Femur (tissue), 1 donor: ENCODE measurements around the gene FALEC.

Source experiments
- DNase-seq: peaks from one replicate; pipeline ENCODE4 v3.0.0-alpha.2; 2017

The FALEC gene

DNA sequence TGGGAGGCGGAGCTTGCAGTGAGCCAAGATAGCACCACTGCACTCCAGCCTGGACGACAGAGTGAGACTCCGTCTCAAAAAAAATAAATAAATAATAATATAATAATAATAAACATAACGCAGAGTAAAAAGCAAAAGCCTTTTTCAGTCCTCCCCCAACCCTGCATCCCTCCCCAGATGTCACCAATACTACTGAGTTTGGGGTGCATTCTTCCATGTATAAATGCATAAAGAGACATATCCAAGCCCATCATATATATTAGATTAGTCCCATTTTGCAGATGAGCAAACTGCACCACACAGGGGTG is 32.7 kb downstream of the FALEC start:
- DNase-seq: no peak

- DNase-seq: peak; percentile 82
Observed at GRCh38 chr1:150548632-150549495, 33.3 kb downstream of the FALEC start, which contains the start of gene ADAMTSL4. ADAMTSL4 (plus strand) TSS chr1:150549408; CDS start chr1:150552289, 2,881 bp downstream.

DNA sequence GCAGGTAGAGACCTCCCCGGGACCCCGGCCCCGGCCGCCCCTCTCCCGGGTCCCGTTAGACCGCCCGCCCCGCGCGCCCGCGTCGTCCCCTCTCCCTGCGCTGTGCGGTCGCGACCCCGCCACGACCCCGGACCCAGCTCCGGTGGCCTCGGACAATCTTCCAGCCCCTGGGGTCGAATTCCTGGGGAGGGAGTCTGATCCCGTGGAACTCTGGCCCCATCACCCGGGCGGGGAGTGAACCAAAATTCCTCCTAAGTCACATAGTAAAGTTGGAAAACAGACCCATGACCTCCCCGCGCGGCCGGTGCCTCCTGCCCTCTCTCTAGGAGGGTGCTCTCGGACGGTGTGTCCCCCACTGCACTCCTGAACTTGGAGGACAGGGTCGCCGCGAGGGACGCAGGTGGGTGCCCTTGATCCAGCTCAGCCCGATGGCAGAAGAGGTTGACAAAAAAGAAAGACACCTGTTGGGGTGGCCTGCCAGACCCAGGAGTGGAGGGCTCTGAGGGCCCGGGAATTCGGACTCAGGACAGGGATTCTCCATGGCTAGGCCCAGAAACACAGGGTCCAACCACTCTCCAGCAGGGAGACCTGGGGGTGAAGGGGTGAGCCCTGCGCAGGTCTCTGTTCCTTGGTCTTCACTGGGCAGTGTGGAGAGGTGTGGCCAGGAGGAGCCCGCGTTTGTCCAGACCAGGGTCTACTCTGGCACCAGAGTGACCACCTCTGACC is 34.1 kb downstream of the FALEC start:
- peak; percentile 66 for DNase-seq

- peak; percentile 84 for DNase-seq
Observed at GRCh38 chr1:150550222-150551050, 34.9 kb downstream of the FALEC start.

DNA sequence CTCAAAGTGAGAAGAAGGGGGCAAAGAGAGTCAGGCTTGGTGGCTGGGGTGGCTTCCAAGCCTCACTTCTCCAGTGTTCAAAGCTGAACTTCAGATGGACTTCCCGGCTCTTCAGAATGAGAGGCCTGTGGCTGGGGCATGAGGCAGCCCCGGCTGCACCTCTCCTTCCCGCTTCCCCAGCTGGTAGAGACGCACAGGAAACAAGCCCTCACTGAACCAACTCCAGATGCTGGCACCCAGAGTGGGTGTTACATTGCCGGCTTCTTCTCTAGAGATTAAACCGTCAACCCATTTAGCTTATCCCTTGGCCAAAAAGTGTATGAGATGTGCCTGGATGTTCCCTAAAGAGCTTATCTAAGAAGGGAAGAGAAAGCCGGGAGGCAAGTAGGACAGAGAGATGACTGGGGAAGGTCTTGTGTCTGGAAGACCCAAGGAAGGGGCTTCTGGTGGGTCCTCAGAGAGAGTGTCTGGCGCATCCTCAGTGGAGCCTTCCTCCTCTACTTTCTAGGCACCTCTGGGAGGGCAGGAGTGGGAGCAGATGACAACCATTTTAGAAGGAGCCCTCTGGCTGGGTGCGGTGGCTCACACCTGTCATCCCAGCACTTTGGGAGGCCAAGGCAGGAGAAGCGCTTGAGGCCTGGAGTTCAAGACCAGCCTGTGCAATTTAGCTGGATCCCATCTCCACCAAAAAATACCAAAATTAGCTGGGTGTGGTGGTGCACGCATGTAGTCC is 35.7 kb downstream of the FALEC start:
- no peak for DNase-seq

DNA sequence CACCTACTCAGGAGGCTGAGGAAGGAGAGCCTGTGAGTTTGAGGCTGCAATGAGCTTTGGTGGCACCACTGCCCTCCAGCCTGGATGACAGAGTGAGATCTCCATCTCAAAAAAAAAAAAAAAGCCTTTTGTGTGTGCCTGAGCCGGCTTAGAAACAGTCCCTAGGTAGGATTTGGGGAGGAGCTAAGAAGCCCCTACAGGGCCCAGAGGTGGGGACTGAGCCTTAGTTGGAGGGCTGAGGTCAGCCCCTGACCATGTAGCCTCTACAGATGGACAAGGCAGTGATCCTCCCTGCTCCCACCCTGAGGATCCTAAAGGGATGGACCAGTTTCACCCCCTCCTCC is 36.2 kb downstream of the FALEC start:
- no peak for DNase-seq

DNA sequence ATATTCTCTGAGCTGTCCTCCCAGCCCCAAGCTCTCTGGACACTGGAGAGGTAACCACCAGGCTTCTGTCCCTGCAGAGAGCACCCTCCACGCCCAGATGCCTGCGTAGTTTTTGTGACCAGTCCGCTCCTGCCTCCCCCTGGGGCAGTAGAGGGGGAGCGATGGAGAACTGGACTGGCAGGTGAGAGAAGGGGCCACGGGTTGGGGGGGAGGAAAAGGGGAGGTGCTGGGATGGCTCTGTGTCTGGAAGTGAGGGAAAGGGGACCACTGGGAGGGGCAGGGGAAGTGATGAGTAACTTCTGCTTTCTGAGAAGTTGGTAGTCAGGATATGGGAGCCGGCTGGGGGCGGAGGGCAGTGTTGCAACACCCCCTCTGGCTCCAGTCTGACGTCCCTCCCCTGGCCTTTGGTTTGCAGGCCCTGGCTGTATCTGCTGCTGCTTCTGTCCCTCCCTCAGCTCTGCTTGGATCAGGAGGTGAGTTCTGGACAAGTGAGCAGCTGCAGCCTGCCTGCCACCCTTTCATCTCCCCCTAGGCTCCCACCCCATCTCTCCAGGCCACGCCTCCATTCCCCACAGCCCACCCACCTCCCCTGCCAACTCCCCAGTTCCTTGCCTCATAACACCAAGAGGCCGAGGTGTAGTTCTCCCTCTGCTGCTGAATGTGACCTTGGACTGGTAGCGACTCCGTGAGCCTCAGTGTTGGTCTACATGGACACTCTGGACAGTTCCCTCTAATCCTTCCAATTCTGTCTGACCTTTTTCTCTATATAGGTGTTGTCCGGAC is 36.8 kb downstream of the FALEC start:
- DNase-seq: peak; percentile 90

DNA sequence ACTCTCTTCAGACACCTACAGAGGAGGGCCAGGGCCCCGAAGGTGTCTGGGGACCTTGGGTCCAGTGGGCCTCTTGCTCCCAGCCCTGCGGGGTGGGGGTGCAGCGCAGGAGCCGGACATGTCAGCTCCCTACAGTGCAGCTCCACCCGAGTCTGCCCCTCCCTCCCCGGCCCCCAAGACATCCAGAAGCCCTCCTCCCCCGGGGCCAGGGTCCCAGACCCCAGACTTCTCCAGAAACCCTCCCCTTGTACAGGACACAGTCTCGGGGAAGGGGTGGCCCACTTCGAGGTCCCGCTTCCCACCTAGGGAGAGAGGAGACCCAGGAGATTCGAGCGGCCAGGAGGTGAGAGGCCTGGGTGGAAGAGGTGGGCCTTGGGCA is 37.3 kb downstream of the FALEC start:
- DNase-seq: no peak

DNA sequence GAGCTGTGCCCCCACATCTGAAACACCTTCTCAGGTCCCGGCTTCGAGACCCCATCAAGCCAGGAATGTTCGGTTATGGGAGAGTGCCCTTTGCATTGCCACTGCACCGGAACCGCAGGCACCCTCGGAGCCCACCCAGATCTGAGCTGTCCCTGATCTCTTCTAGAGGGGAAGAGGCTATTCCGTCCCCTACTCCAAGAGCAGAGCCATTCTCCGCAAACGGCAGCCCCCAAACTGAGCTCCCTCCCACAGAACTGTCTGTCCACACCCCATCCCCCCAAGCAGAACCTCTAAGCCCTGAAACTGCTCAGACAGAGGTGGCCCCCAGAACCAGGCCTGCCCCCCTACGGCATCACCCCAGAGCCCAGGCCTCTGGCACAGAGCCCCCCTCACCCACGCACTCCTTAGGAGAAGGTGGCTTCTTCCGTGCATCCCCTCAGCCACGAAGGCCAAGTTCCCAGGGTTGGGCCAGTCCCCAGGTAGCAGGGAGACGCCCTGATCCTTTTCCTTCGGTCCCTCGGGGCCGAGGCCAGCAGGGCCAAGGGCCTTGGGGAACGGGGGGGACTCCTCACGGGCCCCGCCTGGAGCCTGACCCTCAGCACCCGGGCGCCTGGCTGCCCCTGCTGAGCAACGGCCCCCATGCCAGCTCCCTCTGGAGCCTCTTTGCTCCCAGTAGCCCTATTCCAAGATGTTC is 38.0 kb downstream of the FALEC start:
- no peak for DNase-seq

DNA sequence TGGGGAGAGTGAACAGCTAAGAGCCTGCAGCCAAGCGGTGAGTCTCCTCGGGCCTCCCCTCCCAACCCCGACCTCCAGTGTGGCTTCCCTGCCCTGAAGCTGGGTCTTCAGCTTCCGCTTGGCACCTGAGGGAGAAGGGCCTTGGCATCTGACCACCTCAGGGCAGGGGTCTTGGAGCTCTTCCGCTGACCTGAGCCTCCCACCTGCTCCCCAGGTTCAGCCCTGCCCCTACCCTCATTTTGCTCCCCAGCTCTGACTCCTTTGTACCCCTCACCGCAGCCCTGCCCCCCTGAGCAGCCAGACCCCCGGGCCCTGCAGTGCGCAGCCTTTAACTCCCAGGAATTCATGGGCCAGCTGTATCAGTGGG is 38.5 kb downstream of the FALEC start:
- no peak for DNase-seq

DNA sequence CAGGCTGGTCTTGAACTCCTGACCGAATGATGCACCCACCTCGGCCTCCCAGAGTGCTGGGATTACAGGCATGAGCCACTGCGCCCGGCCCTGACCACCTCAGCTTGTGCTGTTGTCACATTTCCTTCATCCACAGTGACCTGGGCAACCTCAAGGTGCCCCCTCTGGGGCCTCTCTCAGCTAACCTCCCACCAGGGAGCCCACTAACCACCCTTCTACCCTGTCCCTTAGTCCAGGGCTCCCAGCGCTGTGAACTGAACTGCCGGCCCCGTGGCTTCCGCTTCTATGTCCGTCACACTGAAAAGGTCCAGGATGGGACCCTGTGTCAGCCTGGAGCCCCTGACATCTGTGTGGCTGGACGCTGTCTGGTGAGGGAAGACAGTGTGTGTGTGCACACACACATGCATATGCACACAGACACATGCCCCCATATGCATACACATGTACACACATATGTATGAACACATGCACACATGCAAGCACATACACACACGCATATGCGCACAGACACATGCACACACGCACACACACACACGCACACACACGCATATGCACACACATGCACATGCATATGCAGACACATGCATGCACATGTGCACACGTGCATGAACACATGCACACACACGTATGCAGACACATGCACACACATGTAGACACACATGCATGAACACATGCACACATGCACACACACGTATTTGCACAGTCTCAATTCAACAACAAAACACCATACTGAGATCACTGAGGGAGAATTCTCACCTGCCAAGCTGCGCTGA is 39.8 kb downstream of the FALEC start:
- DNase-seq: no peak

DNA sequence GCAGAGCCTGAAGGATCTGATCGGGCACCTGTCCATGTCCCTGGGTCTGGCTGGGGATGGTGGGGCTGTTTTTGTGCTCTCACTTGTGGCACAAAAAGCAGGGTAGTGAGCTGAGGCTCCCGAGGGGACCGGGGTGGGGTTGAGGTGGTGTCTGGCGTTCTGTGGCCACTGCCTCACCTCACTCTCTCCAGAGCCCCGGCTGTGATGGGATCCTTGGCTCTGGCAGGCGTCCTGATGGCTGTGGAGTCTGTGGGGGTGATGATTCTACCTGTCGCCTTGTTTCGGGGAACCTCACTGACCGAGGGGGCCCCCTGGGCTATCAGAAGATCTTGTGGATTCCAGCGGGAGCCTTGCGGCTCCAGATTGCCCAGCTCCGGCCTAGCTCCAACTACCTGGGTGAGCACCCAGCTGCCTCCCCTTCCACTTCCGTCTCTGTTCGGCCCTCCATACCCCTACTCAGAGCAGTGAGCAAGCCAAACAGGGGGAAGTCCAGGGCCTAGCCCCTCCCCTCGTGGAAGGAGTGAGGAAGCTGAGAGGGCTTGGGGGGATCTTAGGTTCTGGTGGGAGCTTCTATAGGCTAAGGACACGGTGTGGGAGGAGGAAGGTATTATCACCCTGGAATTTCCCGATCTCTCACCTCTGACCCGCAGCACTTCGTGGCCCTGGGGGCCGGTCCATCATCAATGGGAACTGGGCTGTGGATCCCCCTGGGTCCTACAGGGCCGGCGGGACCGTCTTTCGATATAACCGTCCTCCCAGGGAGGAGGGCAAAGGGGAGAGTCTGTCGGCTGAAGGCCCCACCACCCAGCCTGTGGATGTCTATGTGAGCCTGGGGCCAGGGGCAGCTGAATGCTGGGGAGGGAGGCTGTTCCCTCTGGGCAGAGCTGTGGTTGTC is 40.7 kb downstream of the FALEC start:
- DNase-seq: no peak

DNA sequence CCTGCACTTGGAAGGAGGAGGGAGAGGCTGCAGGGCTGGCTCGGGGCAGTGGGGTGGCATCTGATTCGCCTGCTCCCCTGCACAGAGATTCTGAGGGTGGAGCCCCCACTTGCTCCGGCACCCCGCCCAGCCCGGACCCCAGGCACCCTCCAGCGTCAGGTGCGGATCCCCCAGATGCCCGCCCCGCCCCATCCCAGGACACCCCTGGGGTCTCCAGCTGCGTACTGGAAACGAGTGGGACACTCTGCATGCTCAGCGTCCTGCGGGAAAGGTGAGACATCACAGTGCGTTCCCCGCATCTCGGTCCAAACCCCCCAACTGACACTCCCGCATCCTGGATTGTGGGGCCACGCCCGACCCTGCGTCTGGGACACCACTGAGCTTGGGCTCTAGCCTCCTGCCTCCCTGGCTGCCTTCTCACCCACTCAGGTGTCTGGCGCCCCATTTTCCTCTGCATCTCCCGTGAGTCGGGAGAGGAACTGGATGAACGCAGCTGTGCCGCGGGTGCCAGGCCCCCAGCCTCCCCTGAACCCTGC is 41.6 kb downstream of the FALEC start:
- no peak for DNase-seq

DNA sequence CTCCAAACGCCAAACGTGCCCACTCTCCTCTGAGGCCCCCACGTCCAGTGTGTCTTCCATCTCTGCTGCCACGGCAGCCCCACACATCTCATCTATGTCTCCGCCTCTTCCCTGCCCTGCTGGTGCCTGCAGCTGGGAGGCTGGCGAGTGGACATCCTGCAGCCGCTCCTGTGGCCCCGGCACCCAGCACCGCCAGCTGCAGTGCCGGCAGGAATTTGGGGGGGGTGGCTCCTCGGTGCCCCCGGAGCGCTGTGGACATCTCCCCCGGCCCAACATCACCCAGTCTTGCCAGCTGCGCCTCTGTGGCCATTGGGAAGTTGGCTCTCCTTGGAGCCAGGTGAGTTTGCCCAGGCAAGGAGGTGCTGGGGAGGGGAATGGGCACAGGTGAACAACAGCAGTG is 42.3 kb downstream of the FALEC start:
- no peak for DNase-seq

GRCh38 chr1:150558303-150558704 is 42.8 kb downstream of the FALEC start:
- no peak for DNase-seq

DNA sequence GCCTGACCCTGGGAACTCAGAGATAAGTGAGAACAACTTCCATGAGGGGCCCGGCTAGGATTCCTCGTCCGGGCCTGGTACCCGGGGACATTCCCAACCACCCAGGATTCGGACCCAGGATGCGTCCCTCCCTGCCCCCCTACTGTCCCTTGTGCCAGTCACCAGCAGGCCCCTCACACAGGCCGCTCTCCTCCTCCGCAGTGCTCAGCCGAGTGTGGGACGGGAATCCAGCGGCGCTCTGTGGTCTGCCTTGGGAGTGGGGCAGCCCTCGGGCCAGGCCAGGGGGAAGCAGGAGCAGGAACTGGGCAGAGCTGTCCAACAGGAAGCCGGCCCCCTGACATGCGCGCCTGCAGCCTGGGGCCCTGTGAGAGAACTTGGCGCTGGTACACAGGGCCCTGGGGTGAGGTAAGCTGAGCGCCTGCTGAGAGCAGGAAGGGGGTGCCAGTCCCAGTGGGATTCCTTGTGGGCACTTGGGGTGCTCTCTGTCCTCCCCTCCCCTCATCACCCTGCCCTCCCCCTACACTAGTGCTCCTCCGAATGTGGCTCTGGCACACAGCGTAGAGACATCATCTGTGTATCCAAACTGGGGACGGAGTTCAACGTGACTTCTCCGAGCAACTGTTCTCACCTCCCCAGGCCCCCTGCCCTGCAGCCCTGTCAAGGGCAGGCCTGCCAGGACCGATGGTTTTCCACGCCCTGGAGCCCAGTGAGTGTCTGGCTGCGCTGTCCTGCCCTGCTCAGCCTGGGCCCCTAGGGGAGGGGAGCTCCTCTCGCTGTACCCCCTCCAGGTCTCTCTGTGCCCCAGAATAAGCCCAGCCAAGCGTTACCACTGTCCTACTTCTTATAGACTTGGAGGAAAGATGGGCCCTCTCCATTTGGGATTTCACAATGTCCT is 43.5 kb downstream of the FALEC start:
- no peak for DNase-seq

- DNase-seq: no peak
Observed at GRCh38 chr1:150559656-150560010, 44.1 kb downstream of the FALEC start.

DNA sequence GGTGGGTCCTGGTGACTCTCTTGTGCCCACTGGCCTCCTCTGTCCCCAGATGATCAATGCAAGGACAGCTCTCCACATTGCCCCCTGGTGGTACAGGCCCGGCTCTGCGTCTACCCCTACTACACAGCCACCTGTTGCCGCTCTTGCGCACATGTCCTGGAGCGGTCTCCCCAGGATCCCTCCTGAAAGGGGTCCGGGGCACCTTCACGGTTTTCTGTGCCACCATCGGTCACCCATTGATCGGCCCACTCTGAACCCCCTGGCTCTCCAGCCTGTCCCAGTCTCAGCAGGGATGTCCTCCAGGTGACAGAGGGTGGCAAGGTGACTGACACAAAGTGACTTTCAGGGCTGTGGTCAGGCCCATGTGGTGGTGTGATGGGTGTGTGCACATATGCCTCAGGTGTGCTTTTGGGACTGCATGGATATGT is 44.5 kb downstream of the FALEC start:
- DNase-seq: peak; percentile 78
